HG03159 (cell line): ENCODE measurements around the gene DEFB121.
"Not testable (repeated sequence)": the region's sequence is repeated elsewhere in the genome, so short reads cannot be mapped to it uniquely, and the experiment has no call there.

ENCODE experiments used
- ATAC-seq: cut with Tn5 transposase; IDR thresholded peaks from one replicate; pipeline ENCODE4 v1.9.1; 2021; ENCODE audit warnings: mild to moderate bottlenecking, moderate library complexity; ENCODE audit not compliant: unreplicated experiment

The DEFB121 gene

DNA sequence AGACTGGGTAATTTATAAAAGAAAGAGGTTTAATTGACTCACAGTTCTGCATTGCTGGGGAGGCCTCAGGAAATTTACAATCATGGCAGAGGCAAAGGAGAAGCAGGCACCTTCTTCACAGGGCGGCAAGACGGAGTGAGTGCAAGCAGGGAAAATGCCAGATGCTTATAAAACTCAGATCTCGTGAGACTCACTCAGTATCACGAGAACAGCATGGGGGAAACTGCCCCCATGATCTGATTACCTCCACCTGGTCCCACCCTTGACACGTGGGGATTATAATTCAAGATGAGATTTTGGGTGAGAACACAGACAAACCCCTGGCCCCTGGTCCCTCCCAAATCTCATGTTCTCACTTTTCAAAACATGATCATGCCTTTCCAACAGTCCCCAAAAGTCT, 41.7 kb downstream of the DEFB121 start:
- ATAC-seq, result not testable (repeated sequence)

DNA sequence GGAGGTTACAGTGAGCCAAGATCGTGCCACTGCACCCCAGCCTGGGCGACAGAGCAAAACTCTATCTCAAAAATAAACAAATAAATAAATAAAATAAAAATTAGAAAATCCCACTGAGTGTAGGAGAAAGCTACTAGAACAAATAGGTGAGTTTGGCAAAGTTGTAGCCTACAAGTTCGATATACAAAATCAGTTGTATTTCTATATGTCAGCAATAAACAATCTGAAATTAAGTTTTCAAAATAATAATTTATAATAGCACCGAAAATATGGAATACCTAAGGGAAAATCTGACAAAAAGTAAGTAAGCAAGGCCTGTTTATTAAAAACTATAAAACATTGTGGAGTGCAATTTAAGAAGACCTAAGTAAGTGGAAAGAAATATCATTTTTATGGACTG, 42.7 kb downstream of the DEFB121 start:
- ATAC-seq, result no peak

DNA sequence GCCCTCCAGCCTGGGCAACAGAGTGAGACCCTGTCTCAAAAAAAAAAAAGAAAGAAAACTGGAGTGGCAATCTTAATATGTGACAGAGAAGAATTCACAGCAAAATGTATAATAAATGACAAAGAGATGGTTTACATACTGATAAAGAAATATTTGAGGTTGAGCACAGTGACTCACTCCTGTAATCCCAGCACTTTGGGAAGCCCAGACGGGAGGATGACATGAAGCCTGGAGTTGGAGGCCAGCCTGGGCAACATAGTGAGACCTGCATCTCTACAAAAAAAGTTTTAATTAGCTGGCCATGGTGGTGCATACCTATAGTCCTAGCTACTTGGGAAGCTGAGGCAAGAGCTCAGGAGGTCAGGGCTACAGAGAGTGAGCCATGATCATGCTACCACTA, 50.0 kb downstream of the DEFB121 start:
- ATAC-seq, result no peak
